HepG2 (cell line): ENCODE results near the gene SGCB. TPM values are rescaled to one million over a fixed set of nuclear protein-coding genes. Genes with fewer than 3 reads are reported as not detected.

Source experiments
- ATAC-seq: fragments of 200-7000 bp; cut with Tn5 transposase; 3 replicates; pipeline ENCODE4 v1.9.1; 2020; ENCODE audit warnings: mild to moderate bottlenecking, moderate library complexity
- BruUV-seq: library from RNA; stranded (reverse); fragments of 400-500 nt; replicated peaks from 2 replicates; lab custom pipeline; 2021; lab: Mats Ljungman, UMichigan
- CTCF ChIA-PET: fragments of 300-600 bp; formaldehyde crosslinking; extraction: SDS; loops from one replicate; lab custom pipeline; 2021; ENCODE audit warnings: low total read pairs, inconsistent platforms, low intra/inter-chr PET ratio; lab: Yijun Ruan, JAX
- POLR2A ChIA-PET: fragments of 350-600 bp; sonication (Branson Sonifier 250); formaldehyde crosslinking; loops from one replicate; lab custom pipeline; 2020; ENCODE audit warnings: antibody characterized with exemption, inconsistent platforms; lab: Yijun Ruan, JAX
- DNase-seq: peaks from one replicate; pipeline ENCODE4 v3.0.0-alpha.2; 2015; ENCODE audit warnings: low spot score
- FAIRE-seq: peaks from 3 replicates; lab custom pipeline; 2011; peaks lifted over from hg19 to GRCh38; lab: Jason Lieb, UNC
- H2AFZ ChIP-seq: one replicate; pipeline ENCODE4 v1.6.1; 2011; ENCODE audit warnings: low read length, inconsistent platforms
- H3K27ac ChIP-seq: fragments of 300-600 bp; 3 replicates; pipeline ENCODE4 v1.8.0; 2011; ENCODE audit warnings: mixed run types, mild to moderate bottlenecking, mixed read lengths, low read length, inconsistent platforms; ENCODE audit not compliant: insufficient read depth; ENCODE audit errors: extremely low read length
- H3K27me3 ChIP-seq, 2 experiments: fragments of 200-600 bp in 1 of 2; 2 replicates in 1 of 2; 3 replicates in 1 of 2; pipeline versions ENCODE4 v1.6.0 to v1.8.0; 2011; ENCODE audit warnings: low read length in 2 of 2, mild to moderate bottlenecking in 2 of 2, moderate library complexity in 2 of 2, inconsistent platforms in 1 of 2; ENCODE audit not compliant: insufficient read depth in 2 of 2, control insufficient read depth in 1 of 2
- H3K36me3 ChIP-seq, 2 experiments: fragments of 200-600 bp in 1 of 2; replicated peaks in 1 of 2; 2 replicates in 1 of 2; 3 replicates in 1 of 2; pipeline versions ENCODE4 v1.5.1 to v1.8.0; 2011; ENCODE audit warnings: low read length in 2 of 2, inconsistent platforms in 1 of 2; ENCODE audit not compliant: insufficient read depth in 2 of 2, control insufficient read depth in 1 of 2
- H3K4me1 ChIP-seq: 2 replicates; pipeline ENCODE4 v1.5.1; 2012; ENCODE audit warnings: low read length, inconsistent platforms; ENCODE audit not compliant: insufficient read depth
- H3K4me2 ChIP-seq: 2 replicates; pipeline ENCODE4 v1.6.0; 2011; ENCODE audit warnings: low read depth, low read length, inconsistent platforms
- H3K4me3 ChIP-seq, 3 experiments: fragments of 200-600 bp in 1 of 3; sonication (generic), shearing (Covaris generic) in 1 of 3; replicated peaks in 1 of 3; 2 replicates each; pipeline ENCODE4 v1.5.1; 2011 to 2016; ENCODE audit warnings: low read length in 3 of 3, inconsistent platforms in 2 of 3, low read depth in 2 of 3, mild to moderate bottlenecking in 2 of 3, control low read depth in 1 of 3, mixed read lengths in 1 of 3; ENCODE audit not compliant: insufficient read depth in 1 of 3
- H3K79me2 ChIP-seq: one replicate; pipeline ENCODE4 v1.6.1; 2011; ENCODE audit warnings: low read length, inconsistent platforms; ENCODE audit not compliant: insufficient read depth
- H3K9ac ChIP-seq: 2 replicates; pipeline ENCODE4 v1.6.0; 2011; ENCODE audit warnings: mild to moderate bottlenecking, low read depth, low read length, inconsistent platforms; ENCODE audit not compliant: insufficient read depth
- H3K9me3 ChIP-seq: 2 replicates; pipeline ENCODE4 v1.5.1; 2012; ENCODE audit warnings: mild to moderate bottlenecking, low read length
- H4K20me1 ChIP-seq: 2 replicates; pipeline ENCODE4 v1.6.0; 2011; ENCODE audit warnings: inconsistent platforms, mild to moderate bottlenecking, low read length, moderate library complexity; ENCODE audit not compliant: insufficient read depth
- DNMT3B ChIP-seq: conservative IDR thresholded peaks from 2 replicates; pipeline ENCODE4 v1.6.1; 2016; ENCODE audit warnings: missing biosample characterization, control low read depth
- HNF4A ChIP-seq: sonication (generic); formaldehyde crosslinking; IDR thresholded peaks from 2 replicates; pipeline ENCODE4 v1.4.0; 2020; ENCODE audit warnings: missing genetic modification reagents
- HOXA3 ChIP-seq: sonication (generic); formaldehyde crosslinking; IDR thresholded peaks from 2 replicates; pipeline ENCODE4 v1.5.0; 2020; ENCODE audit warnings: missing genetic modification reagents
- MED13 ChIP-seq: sonication (generic); formaldehyde crosslinking; IDR thresholded peaks from 2 replicates; pipeline ENCODE4 v1.5.0; 2020; ENCODE audit warnings: missing genetic modification reagents
- MXD4 ChIP-seq: IDR thresholded peaks from 2 replicates; pipeline ENCODE4 v1.6.1; 2016; ENCODE audit warnings: mild to moderate bottlenecking, missing biosample characterization, missing genetic modification reagents
- MZF1 ChIP-seq: sonication (generic); formaldehyde crosslinking; IDR thresholded peaks from 2 replicates; pipeline ENCODE4 v1.8.1; 2023; ENCODE audit warnings: mild to moderate bottlenecking, missing genetic modification reagents, borderline replicate concordance
- SIN3A ChIP-seq: IDR thresholded peaks from 2 replicates; pipeline ENCODE4 v1.6.1; 2011; ENCODE audit warnings: low read depth, mild to moderate bottlenecking, control low read depth, low read length, borderline replicate concordance
- SYNCRIP ChIP-seq: fragments of 200-400 bp; formaldehyde crosslinking; IDR thresholded peaks from 2 replicates; pipeline ENCODE4 v1.6.1; 2018; ENCODE audit warnings: mild to moderate bottlenecking, low read depth, low read length; ENCODE audit not compliant: insufficient read depth
- ZNF20 ChIP-seq: sonication (generic); formaldehyde crosslinking; IDR thresholded peaks from 2 replicates; pipeline ENCODE4 v1.4.0; 2020; ENCODE audit warnings: mild to moderate bottlenecking, moderate library complexity, missing genetic modification reagents
- ZNF326 ChIP-seq: sonication (generic); formaldehyde crosslinking; IDR thresholded peaks from 2 replicates; pipeline ENCODE4 v1.4.0; 2020; ENCODE audit warnings: missing genetic modification reagents, borderline replicate concordance
- ZNF335 ChIP-seq: sonication (generic); formaldehyde crosslinking; IDR thresholded peaks from 2 replicates; pipeline ENCODE4 v1.4.0; 2020; ENCODE audit warnings: missing genetic modification reagents
- ZNF460 ChIP-seq: sonication (generic); formaldehyde crosslinking; IDR thresholded peaks from 2 replicates; pipeline ENCODE4 v1.5.1; 2020; ENCODE audit warnings: missing genetic modification reagents, mild to moderate bottlenecking, borderline replicate concordance
- ZNF850 ChIP-seq: sonication (generic); formaldehyde crosslinking; conservative IDR thresholded peaks from 2 replicates; pipeline ENCODE4 v1.9.0; 2021; ENCODE audit warnings: mild to moderate bottlenecking, missing genetic modification reagents
- ZSCAN20 ChIP-seq: sonication (generic); formaldehyde crosslinking; IDR thresholded peaks from 2 replicates; pipeline ENCODE4 v1.4.0; 2020; ENCODE audit warnings: missing genetic modification reagents, mild to moderate bottlenecking, borderline replicate concordance
- WGBS: methylation state at CpG from one replicate; pipeline ENCODE4 v1.1.6; 2017; ENCODE audit warnings: low lambda C conversion rate; 5-methylcytosine and 5-hydroxymethylcytosine counted together
- in situ Hi-C: cut with HindIII; loops from 2 replicates; pipeline ENCODE4 v1.10.0; 2017; ENCODE audit warnings: low pct_unique_long_range_greater_than_20kb; ENCODE audit not compliant: extremely low pct_ligation_motif_present
- intact Hi-C: fragments of 100-400 bp; cut with micrococcal nuclease; formaldehyde crosslinking; loops from one replicate; pipeline ENCODE4 v1.10.0; 2022; ENCODE audit not compliant: unreplicated experiment
- polyA plus RNA-seq, 8 experiments: library from polyadenylated mRNA; depleted of rRNA in 3 of 8; stranded (reverse) in 7 of 8; unstranded in 1 of 8; fragments of >200 nt; fragmentation: Illumina TruSeq in 4 of 8; extraction: Trizol in 4 of 8; gene quantifications; 2 replicates each; pipeline versions ENCODE4 v1.2.1 to v1.2.3, GENCODE V29; 2011 to 2016; ENCODE audit warnings: low read depth in 4 of 8, missing spikeins in 1 of 8, mixed read lengths in 1 of 8; ENCODE audit not compliant: insufficient read depth in 1 of 8
- total RNA-seq, 5 experiments: library from RNA; depleted of rRNA; stranded (reverse); fragments of >200 nt; fragmentation: Illumina TruSeq; extraction: Trizol; gene quantifications; 2 replicates each; pipeline ENCODE4 v1.2.3, GENCODE V29; 2016; ENCODE audit warnings: low read depth in 1 of 5
- TF ChIP-seq, protein P1 (sequence below): sonication (generic); formaldehyde crosslinking; IDR thresholded peaks from 2 replicates; pipeline ENCODE4 v1.4.0; 2020; ENCODE audit warnings: missing genetic modification reagents
- TF ChIP-seq, protein P2 (sequence below): IDR thresholded peaks from 2 replicates; pipeline ENCODE4 v1.6.1; 2016; ENCODE audit warnings: low read depth, borderline replicate concordance
- TF ChIP-seq, protein P3 (sequence below): sonication (generic); formaldehyde crosslinking; IDR thresholded peaks from 2 replicates; pipeline ENCODE4 v1.8.1; 2023; ENCODE audit warnings: missing genetic modification reagents, mild to moderate bottlenecking, borderline replicate concordance
- TF ChIP-seq, protein P4 (sequence below): fragments of 450-650 bp; IDR thresholded peaks from 2 replicates; pipeline ENCODE4 v1.6.1; 2017
- TF ChIP-seq, protein P5 (sequence below): sonication (generic); formaldehyde crosslinking; conservative IDR thresholded peaks from 2 replicates; pipeline ENCODE4 v1.8.0; 2022; ENCODE audit warnings: mild to moderate bottlenecking, moderate library complexity, missing genetic modification reagents

Gene SGCB
- total and polyA plus RNA-seq, 2 of the 13 experiments (the other 11 are each of a cell fraction or from before 2014, with no cell fraction given) = 2.2 to 4.8 TPM

DNA sequence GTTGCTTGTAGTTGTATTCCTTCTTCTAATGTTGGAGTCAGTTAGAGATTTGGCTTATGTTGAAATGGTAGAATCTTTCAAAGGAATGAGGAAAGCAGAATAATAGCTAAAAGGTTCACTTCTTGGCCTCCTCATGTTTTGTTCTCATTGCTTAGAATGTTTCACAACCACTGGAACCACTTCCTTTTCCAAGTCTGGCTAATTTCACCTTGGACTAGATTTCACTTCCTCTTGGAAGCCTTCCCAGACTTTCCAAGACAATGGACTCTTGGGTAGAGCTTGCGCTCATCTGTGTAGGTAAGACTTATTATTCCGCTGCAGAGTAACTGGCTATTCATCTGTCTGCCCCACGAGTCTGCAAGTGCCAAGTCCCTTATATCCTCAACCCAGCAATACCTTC is 21.3 kb upstream of the SGCB start:
- FAIRE-seq = no peak
- CTCF ChIA-PET = no interaction called here
- no peaks in the 10 kb centered on the region for H3K9me3 ChIP-seq

More for the DNA sequence above, 21.3 kb upstream of the SGCB start:
- no peak overlapping the region for H3K9ac ChIP-seq
- no TSS peak for BruUV-seq
- no peaks in the 10 kb centered on the region for H3K79me2 ChIP-seq
- H4K20me1 ChIP-seq = no peaks in the 10 kb centered on the region
- no peak overlapping the region for H3K4me3 ChIP-seq
- POLR2A ChIA-PET = no interaction called here
- H3K4me1 ChIP-seq = no peaks in the 10 kb centered on the region; the same call in 1 of the 2 replicates
- no peak overlapping the region for H2AFZ ChIP-seq
- H3K27me3 ChIP-seq = no peaks in the 10 kb centered on the region
- WGBS = 93% methylated on average over 3 of the region's 3 CpGs
- DNase-seq = no peak
- no peak overlapping the region for H3K4me2 ChIP-seq
- intact Hi-C loops (no loop called here), in situ Hi-C loops (no loop called here)
- TF ChIP-seq HNF4A (CRISPR knock-in tag) = no peak
- TF ChIP-seq ZNF335 (CRISPR knock-in tag) = no peak
- TF ChIP-seq, protein P1, sequence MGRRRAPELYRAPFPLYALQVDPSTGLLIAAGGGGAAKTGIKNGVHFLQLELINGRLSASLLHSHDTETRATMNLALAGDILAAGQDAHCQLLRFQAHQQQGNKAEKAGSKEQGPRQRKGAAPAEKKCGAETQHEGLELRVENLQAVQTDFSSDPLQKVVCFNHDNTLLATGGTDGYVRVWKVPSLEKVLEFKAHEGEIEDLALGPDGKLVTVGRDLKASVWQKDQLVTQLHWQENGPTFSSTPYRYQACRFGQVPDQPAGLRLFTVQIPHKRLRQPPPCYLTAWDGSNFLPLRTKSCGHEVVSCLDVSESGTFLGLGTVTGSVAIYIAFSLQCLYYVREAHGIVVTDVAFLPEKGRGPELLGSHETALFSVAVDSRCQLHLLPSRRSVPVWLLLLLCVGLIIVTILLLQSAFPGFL (CRISPR knock-in tag) = no peak
- TF ChIP-seq SYNCRIP = no peak
- TF ChIP-seq ZNF850 = no peak
- TF ChIP-seq MED13 (CRISPR knock-in tag) = no peak
- TF ChIP-seq MZF1 = no peak
- TF ChIP-seq, protein P2, sequence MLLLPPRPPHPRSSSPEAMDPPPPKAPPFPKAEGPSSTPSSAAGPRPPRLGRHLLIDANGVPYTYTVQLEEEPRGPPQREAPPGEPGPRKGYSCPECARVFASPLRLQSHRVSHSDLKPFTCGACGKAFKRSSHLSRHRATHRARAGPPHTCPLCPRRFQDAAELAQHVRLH = no peak
- no peak for TF ChIP-seq HOXA3 (CRISPR knock-in tag)
- no peak for TF ChIP-seq DNMT3B (CRISPR knock-in tag)
- TF ChIP-seq ZSCAN20 (CRISPR knock-in tag) = no peak
- no peak for TF ChIP-seq MXD4 (CRISPR knock-in tag)
- TF ChIP-seq ZNF20 (CRISPR knock-in tag) = no peak
- TF ChIP-seq, protein P3, sequence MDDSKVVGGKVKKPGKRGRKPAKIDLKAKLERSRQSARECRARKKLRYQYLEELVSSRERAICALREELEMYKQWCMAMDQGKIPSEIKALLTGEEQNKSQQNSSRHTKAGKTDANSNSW = no peak
- no peak for TF ChIP-seq ZNF460
- TF ChIP-seq, protein P4, sequence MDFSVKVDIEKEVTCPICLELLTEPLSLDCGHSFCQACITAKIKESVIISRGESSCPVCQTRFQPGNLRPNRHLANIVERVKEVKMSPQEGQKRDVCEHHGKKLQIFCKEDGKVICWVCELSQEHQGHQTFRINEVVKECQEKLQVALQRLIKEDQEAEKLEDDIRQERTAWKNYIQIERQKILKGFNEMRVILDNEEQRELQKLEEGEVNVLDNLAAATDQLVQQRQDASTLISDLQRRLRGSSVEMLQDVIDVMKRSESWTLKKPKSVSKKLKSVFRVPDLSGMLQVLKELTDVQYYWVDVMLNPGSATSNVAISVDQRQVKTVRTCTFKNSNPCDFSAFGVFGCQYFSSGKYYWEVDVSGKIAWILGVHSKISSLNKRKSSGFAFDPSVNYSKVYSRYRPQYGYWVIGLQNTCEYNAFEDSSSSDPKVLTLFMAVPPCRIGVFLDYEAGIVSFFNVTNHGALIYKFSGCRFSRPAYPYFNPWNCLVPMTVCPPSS = no peak
- no peak for TF ChIP-seq SIN3A
- TF ChIP-seq, protein P5, sequence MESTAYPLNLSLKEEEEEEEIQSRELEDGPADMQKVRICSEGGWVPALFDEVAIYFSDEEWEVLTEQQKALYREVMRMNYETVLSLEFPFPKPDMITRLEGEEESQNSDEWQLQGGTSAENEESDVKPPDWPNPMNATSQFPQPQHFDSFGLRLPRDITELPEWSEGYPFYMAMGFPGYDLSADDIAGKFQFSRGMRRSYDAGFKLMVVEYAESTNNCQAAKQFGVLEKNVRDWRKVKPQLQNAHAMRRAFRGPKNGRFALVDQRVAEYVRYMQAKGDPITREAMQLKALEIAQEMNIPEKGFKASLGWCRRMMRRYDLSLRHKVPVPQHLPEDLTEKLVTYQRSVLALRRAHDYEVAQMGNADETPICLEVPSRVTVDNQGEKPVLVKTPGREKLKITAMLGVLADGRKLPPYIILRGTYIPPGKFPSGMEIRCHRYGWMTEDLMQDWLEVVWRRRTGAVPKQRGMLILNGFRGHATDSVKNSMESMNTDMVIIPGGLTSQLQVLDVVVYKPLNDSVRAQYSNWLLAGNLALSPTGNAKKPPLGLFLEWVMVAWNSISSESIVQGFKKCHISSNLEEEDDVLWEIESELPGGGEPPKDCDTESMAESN (CRISPR knock-in tag) = no peak
- TF ChIP-seq ZNF326 (CRISPR knock-in tag) = no peak
- H3K27ac ChIP-seq = no peak overlapping the region
- H3K36me3 ChIP-seq = 0 out of 5 replicates have a peak, but pooled peaks cover 0 to 5% of the 10 kb centered on the region in 2 experiments
- no peak for ATAC-seq
